HG02970 (cell line): ENCODE measurements around the gene SLC2A10.

Experiments
- ATAC-seq: cut with Tn5 transposase; IDR thresholded peaks from one replicate; pipeline ENCODE4 v1.9.1; 2021; ENCODE audit warnings: mild to moderate bottlenecking, moderate library complexity, moderate number of reproducible peaks; ENCODE audit not compliant: unreplicated experiment, low FRiP score

The SLC2A10 gene

GRCh38 chr20:46701556-46701955 is 7.9 kb upstream of the SLC2A10 start:
- ATAC-seq = no peak

DNA sequence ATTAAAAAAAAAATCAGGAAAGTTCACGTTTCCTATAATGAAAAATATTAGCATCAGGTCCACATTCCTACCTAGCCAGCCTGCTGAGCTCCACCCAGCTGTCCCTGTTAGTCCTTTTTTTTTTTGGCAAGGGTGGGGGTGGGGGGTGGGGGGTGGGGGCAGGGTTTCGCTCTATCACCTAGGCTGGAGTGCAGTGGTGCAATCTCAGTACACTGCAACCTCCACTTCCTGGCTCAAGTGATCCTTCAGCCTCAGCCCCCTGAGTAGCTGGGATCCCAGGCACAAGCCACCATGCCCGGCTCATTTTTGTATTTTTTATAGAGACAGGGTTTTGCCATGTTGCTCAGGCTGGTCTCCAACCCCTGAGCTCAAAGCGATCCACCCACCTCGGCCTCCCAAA is 7.5 kb upstream of the SLC2A10 start:
- no peak for ATAC-seq

- no peak for ATAC-seq
Measured at GRCh38 chr20:46702447-46703203, 6.8 kb upstream of the SLC2A10 start.

DNA sequence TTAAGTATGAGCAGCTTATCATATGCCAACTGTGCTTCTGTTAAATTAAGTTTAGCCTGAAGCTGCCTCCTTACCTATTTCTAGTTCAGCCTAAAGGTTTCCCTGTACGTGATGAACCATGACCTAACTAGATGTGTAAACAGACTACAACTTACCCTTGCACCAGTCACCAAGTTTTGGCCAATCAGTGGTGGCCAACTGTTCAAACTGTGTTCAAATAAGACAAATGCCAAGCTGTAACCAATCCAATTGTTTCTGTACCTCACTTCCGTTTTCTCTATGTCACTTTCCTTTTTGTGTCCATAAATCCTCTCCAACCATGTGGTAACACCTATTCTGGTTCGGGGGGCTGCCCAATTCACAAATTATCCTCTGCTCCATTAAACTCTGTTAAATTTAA is 6.0 kb upstream of the SLC2A10 start:
- ATAC-seq = no peak

- no peak for ATAC-seq
Measured at GRCh38 chr20:46704714-46705377, 4.6 kb upstream of the SLC2A10 start.

- no peak for ATAC-seq
Measured at GRCh38 chr20:46705378-46705729, 4.1 kb upstream of the SLC2A10 start.

- ATAC-seq = no peak
Measured at GRCh38 chr20:46706242-46706641, 3.2 kb upstream of the SLC2A10 start.

GRCh38 chr20:46708172-46708860 is 1.1 kb upstream of the SLC2A10 start:
- ATAC-seq = no peak

DNA sequence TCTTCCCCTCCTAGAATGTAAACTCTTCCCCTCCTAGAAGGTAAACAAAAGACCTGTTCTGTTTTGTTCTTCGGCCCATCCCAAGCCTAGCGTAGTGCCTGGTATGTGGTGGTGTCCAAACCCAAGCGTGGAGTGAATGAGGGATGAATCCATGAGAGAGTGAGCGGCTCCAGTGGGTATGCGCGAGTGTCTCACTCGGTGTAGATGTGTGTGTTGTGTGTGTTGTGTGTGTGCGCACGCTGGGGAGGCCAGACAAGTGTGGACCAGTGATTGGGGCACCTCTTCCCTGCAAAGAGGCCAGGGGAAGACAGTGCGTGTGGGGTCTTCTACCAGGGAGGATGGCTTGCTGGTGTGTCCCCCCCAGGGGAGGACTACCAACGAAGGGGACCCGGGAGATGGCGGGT is 392 bp upstream of the SLC2A10 start:
- ATAC-seq = no peak

GRCh38 chr20:46710153-46710913 is 884 bp downstream of the SLC2A10 start:
- no peak for ATAC-seq

- no peak for ATAC-seq
Measured at GRCh38 chr20:46712056-46712636, 2.7 kb downstream of the SLC2A10 start.

- ATAC-seq = no peak
Measured at GRCh38 chr20:46713957-46714834, 4.7 kb downstream of the SLC2A10 start.

GRCh38 chr20:46715292-46715756 is 5.9 kb downstream of the SLC2A10 start:
- ATAC-seq = no peak

DNA sequence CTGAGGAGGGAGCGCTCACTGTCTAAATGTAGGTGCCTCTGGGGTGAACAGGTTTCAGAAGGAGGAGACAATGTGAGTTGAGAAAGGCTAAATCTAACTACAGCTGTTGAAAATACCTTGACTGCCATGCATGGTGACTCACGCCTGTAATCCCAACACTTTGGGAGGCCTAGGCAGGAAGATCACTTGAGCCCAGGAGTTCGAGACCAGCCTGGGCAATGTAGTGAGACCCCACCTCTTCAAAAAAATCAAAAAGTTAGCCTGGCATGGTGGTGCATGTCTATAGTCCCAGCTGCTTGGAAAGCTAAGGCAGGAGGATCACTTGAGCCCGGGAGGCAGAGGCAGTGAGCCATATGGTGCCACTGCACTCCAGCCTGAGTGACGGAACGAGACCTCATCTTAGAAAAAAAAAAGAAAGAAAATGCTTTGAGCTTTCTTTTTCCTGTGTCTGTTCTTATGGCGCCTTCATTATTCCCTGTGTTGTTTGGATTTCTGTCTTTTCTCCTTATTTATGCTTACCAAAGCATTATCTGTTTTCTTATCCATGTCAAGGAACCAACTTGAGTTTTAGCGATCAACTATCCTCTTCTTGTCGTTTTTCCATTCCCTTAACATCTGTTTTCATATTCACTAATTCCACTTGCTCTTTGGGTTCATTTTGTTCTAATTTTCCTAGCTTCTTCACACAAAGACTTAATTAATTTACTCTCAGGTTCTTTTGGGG is 8.5 kb downstream of the SLC2A10 start:
- ATAC-seq = no peak

DNA sequence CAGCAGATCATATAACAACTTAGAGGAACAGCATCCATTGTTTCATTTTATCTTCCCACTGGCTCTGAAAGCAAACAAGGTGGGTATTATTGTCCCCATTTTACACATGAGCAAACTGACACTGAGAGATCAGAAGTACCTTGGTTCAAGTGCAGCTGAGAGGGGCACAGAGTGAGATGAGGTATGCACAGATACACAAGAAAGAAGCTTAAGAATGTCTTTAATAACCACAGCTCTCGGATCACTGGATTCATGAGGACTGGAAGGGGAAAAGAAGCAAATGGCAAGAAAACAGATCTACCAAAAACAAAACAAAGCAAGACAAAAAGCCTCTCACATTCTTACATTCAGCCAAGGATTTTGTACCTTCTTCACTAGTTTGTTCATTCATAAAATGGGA is 10.6 kb downstream of the SLC2A10 start:
- no peak for ATAC-seq

DNA sequence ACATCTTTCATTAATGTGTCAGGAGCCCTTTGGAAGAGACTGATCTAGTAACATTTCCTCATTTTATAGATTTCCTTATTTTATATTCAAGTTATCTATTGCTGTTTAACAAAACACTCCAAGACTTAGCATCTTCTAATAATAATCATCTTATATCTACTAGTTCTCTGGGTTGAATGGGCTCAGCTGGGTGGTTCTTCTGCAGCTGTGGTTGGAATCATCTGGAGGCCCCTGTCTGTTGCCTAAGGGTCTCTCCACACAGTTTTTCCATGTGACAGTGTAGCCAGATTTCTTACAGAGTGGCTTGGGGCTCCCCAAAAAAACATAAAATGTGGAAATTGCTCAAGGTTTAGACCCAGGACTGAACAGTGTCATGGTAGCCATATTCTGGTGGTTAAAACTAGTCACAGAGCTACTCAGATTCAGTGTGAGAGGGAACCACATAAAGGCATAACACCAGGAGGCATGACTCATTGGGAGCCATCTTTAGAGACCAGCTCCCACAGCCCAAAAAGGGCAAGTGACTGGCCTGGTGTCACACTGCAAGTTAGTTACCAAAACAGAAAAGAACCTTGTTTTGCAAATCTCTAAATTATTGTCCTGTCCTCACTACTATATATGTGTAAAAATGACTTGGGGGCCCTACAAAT is 11.5 kb downstream of the SLC2A10 start:
- ATAC-seq = no peak

DNA sequence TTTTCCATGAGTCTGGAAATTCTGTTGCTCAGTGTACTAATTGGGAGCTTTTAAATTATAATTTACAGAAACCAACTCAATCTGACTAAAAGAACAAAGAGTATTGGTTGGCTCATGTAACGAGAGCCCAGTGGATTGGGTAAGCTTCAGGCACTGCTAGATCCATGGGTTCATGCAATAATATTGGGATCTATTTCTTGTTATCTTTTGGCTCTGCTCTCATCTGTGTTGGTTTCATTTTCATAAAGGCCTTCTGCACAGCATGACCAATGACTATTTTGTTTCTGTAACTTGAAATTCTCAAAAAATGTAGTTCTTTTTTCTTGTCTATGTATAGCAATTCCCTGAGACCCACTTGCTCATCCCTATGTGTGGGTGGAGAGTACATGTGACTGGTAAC is 12.0 kb downstream of the SLC2A10 start:
- ATAC-seq = no peak

GRCh38 chr20:46722450-46722849 is 13.0 kb downstream of the SLC2A10 start:
- no peak for ATAC-seq
